Endothelial cell of umbilical vein (primary cell): ENCODE results near the gene MGAT4A. TPM values are rescaled to one million over a fixed set of nuclear protein-coding genes. Genes with fewer than 3 reads are reported as not detected.

Experiments used
- BruUV-seq: library from RNA; stranded (reverse); fragments of 400-500 nt; replicated peaks from 2 replicates; lab custom pipeline; 2021; lab: Mats Ljungman, UMichigan
- CTCF ChIA-PET: fragments of 300-600, 350-600 bp; sonication (Branson Sonifier 250); formaldehyde crosslinking; loops from one replicate; lab custom pipeline; 2021; ENCODE audit warnings: antibody characterized with exemption, inconsistent platforms; lab: Charles Lee
- POLR2A ChIA-PET: fragments of 300-600, 350-600 bp; sonication (Branson Sonifier 250); formaldehyde crosslinking; loops from one replicate; lab custom pipeline; 2021; ENCODE audit warnings: antibody characterized with exemption, inconsistent platforms; lab: Charles Lee
- DNase-seq: peaks from one replicate; pipeline ENCODE4 v3.0.0-alpha.2; 2011; ENCODE audit warnings: low read depth, low spot score
- FAIRE-seq: peaks from 2 replicates; lab custom pipeline; 2011; peaks lifted over from hg19 to GRCh38; lab: Jason Lieb, UNC
- H2AFZ ChIP-seq: 2 replicates; pipeline ENCODE4 v1.6.0; 2012; ENCODE audit warnings: low read depth, low read length, control low read depth, inconsistent platforms
- H3K27ac ChIP-seq: 2 replicates; pipeline ENCODE4 v1.5.1; 2011; ENCODE audit warnings: low read depth, mild to moderate bottlenecking, control low read depth, low read length, moderate library complexity; ENCODE audit not compliant: insufficient read depth
- H3K27me3 ChIP-seq, 2 experiments: 2 replicates each; pipeline versions ENCODE4 v1.6.0 to v1.6.1; 2011; ENCODE audit warnings: low read length in 2 of 2, mixed read lengths in 1 of 2; ENCODE audit not compliant: control insufficient read depth in 2 of 2, insufficient read depth in 2 of 2
- H3K36me3 ChIP-seq, 2 experiments: 2 replicates in 1 of 2; 3 replicates in 1 of 2; pipeline ENCODE4 v1.5.1; 2011; ENCODE audit warnings: low read length in 2 of 2, mild to moderate bottlenecking in 1 of 2, moderate library complexity in 1 of 2; ENCODE audit not compliant: control insufficient read depth in 2 of 2, insufficient read depth in 2 of 2; ENCODE audit errors: extremely low read depth in 1 of 2
- H3K4me1 ChIP-seq: 3 replicates; pipeline ENCODE4 v1.5.1; 2011; ENCODE audit warnings: mild to moderate bottlenecking, low read length; ENCODE audit not compliant: control insufficient read depth, insufficient read depth; ENCODE audit errors: extremely low read depth
- H3K4me2 ChIP-seq: 2 replicates; pipeline ENCODE4 v1.6.1; 2011; ENCODE audit warnings: low read length, control low read depth, mixed read lengths; ENCODE audit not compliant: insufficient read depth
- H3K4me3 ChIP-seq, 3 experiments: fragments of 200-600 bp in 1 of 3; sonication (generic), shearing (Covaris generic) in 1 of 3; replicated peaks in 1 of 3; 2 replicates each; pipeline ENCODE4 v1.5.1; 2011 to 2016; ENCODE audit warnings: control low read depth in 3 of 3, low read length in 3 of 3, mild to moderate bottlenecking in 2 of 3, inconsistent platforms in 1 of 3, low read depth in 1 of 3, moderate library complexity in 1 of 3; ENCODE audit not compliant: insufficient read depth in 1 of 3
- H3K79me2 ChIP-seq: 2 replicates; pipeline ENCODE4 v1.6.0; 2012; ENCODE audit warnings: low read length, inconsistent platforms; ENCODE audit not compliant: control insufficient read depth, insufficient read depth
- H3K9ac ChIP-seq: replicated peaks from 2 replicates; pipeline ENCODE3; 2011; ENCODE audit warnings: low read length, control low read depth; ENCODE audit not compliant: insufficient read depth; ENCODE audit errors: extremely low read depth
- H3K9me1 ChIP-seq: replicated peaks from 3 replicates; pipeline ENCODE4 v1.6.0; 2011; ENCODE audit warnings: mild to moderate bottlenecking, low read length; ENCODE audit not compliant: control insufficient read depth, insufficient read depth; ENCODE audit errors: extremely low read depth
- H3K9me3 ChIP-seq: replicated peaks from 2 replicates; pipeline ENCODE4 v1.5.1; 2012; ENCODE audit warnings: low read length, inconsistent platforms; ENCODE audit not compliant: control insufficient read depth, insufficient read depth
- H4K20me1 ChIP-seq: replicated peaks from 2 replicates; pipeline ENCODE3; 2011; ENCODE audit warnings: mild to moderate bottlenecking, low read length; ENCODE audit not compliant: control insufficient read depth, insufficient read depth; ENCODE audit errors: extremely low read depth
- EZH2 ChIP-seq: IDR thresholded peaks from 2 replicates; pipeline ENCODE4 v1.6.1; 2012; ENCODE audit warnings: borderline replicate concordance, low read depth, mild to moderate bottlenecking, moderate library complexity, low read length, inconsistent platforms; ENCODE audit not compliant: severe bottlenecking
- FOS ChIP-seq: IDR thresholded peaks from 2 replicates; pipeline ENCODE4 v1.6.1; 2011; ENCODE audit warnings: mild to moderate bottlenecking, low read length, moderate library complexity, borderline replicate concordance; ENCODE audit not compliant: insufficient read depth
- GATA2 ChIP-seq: IDR thresholded peaks from 2 replicates; pipeline ENCODE4 v1.7.0; 2011; ENCODE audit warnings: low read depth, mild to moderate bottlenecking, moderate library complexity, mixed read lengths, low read length; ENCODE audit not compliant: insufficient read length, insufficient read depth
- JUN ChIP-seq: IDR thresholded peaks from 2 replicates; pipeline ENCODE4 v1.6.1; 2011; ENCODE audit warnings: borderline replicate concordance, low read depth; ENCODE audit not compliant: insufficient read length, insufficient read depth
- MYC ChIP-seq: IDR thresholded peaks from one replicate; pipeline ENCODE4 v1.6.1; 2011; ENCODE audit warnings: mild to moderate bottlenecking, low read depth, low read length
- POLR2A ChIP-seq: IDR thresholded peaks from 2 replicates; pipeline ENCODE4 v1.6.1; 2012; ENCODE audit warnings: low read depth, mild to moderate bottlenecking, control low read depth, low read length
- POLR2AphosphoS5 ChIP-seq: IDR thresholded peaks from 2 replicates; pipeline ENCODE4 v1.6.1; 2012; ENCODE audit warnings: low read depth, mild to moderate bottlenecking, control low read depth, low read length, moderate library complexity; ENCODE audit not compliant: insufficient read depth
- dilution Hi-C: fragments of 300-500 bp; cut with MboI; formaldehyde crosslinking; loops from one replicate; pipeline ENCODE4 v1.15.0; 2019; ENCODE audit warnings: low sequenced_read_pairs; ENCODE audit not compliant: extremely low pct_ligation_motif_present
- intact Hi-C: fragments of 100-400 bp; cut with micrococcal nuclease; formaldehyde crosslinking; loops from one replicate; pipeline ENCODE4 v1.10.0; 2022
- polyA plus RNA-seq, 4 experiments: library from polyadenylated mRNA; depleted of rRNA in 3 of 4; stranded (reverse) in 3 of 4; unstranded in 1 of 4; fragments of >200 nt; gene quantifications; 2 replicates each; pipeline versions ENCODE4 v1.2.1 to v1.2.3, GENCODE V29; 2011 to 2012; ENCODE audit warnings: missing spikeins in 1 of 4
- total RNA-seq: library from RNA; stranded (reverse); gene quantifications from 2 replicates; pipeline ENCODE4 v1.2.3, GENCODE V29; 2021
- TF ChIP-seq, protein P1 (sequence below), 2 donors: IDR thresholded peaks; 1 replicate in 1 of 2; 2 replicates in 1 of 2; pipeline ENCODE4 v1.5.1; 2011; ENCODE audit warnings: low read length in 2 of 2, mild to moderate bottlenecking in 2 of 2, moderate library complexity in 2 of 2, control low read depth in 1 of 2, inconsistent platforms in 1 of 2, low read depth in 1 of 2; ENCODE audit not compliant: insufficient read depth in 1 of 2; ENCODE audit errors: extremely low read depth in 1 of 2
- TF ChIP-seq, protein P2 (sequence below): IDR thresholded peaks from 2 replicates; pipeline ENCODE4 v1.6.1; 2011; ENCODE audit not compliant: insufficient read depth, insufficient read length

Gene MGAT4A
- total and polyA plus RNA-seq, 2 donors (not counting 3 experiments of a cell fraction or from before 2014, with no cell fraction given) = 9.2 to 42.2 TPM

DNA sequence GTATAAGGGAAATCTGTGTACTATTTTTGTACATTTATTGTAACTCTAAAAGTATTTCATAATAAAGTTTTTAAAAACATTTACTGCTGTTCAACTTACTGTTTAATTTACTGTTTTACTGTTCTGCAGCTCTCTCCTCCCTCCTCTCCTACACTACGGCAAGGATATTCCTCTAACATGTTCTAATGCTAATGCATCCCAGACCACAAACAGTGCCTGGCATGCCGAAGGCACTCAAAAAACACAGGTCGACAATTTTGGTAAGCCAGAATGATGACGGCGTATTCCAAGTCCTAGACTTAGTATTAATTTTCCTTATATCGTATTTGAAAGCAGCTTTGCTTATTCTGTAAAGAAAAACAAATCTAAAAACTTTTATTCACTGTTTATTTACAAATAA, 13.3 kb downstream of the MGAT4A start:
- Histone ChIP-seq H3K4me1 (peaks cover 6% of the 10 kb centered on the region), H3K9me3 (no peaks in the 10 kb centered on the region), H3K4me2 (no peak overlapping the region), H4K20me1 (no peaks in the 10 kb centered on the region), H3K9me1 (no peaks in the 10 kb centered on the region), H3K4me3 (no peak overlapping the region), H3K27ac (no peak overlapping the region), H3K9ac (no peak overlapping the region), H3K27me3 (no peaks in the 10 kb centered on the region), H3K36me3 (peaks cover 0 to 7% of the 10 kb centered on the region in 2 experiments), H3K79me2 (peaks cover 66% of the 10 kb centered on the region), H2AFZ (no peak overlapping the region)
- no peak for TF ChIP-seq MYC
- TF ChIP-seq GATA2 = no peak
- TF ChIP-seq, protein P1, sequence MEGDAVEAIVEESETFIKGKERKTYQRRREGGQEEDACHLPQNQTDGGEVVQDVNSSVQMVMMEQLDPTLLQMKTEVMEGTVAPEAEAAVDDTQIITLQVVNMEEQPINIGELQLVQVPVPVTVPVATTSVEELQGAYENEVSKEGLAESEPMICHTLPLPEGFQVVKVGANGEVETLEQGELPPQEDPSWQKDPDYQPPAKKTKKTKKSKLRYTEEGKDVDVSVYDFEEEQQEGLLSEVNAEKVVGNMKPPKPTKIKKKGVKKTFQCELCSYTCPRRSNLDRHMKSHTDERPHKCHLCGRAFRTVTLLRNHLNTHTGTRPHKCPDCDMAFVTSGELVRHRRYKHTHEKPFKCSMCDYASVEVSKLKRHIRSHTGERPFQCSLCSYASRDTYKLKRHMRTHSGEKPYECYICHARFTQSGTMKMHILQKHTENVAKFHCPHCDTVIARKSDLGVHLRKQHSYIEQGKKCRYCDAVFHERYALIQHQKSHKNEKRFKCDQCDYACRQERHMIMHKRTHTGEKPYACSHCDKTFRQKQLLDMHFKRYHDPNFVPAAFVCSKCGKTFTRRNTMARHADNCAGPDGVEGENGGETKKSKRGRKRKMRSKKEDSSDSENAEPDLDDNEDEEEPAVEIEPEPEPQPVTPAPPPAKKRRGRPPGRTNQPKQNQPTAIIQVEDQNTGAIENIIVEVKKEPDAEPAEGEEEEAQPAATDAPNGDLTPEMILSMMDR (IDR thresholded peaks at IDR 0.05; ENCODE audit: extremely low read depth in 1 of 2, insufficient read depth in 1 of 2, low read depth in 1 of 2, low read length in 2 of 2) = no peak
- no peak for TF ChIP-seq POLR2AphosphoS5
- TF ChIP-seq POLR2A = no peak
- no peak for TF ChIP-seq JUN
- no peak for TF ChIP-seq EZH2
- TF ChIP-seq FOS = no peak
- TF ChIP-seq, protein P2, sequence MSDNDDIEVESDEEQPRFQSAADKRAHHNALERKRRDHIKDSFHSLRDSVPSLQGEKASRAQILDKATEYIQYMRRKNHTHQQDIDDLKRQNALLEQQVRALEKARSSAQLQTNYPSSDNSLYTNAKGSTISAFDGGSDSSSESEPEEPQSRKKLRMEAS = no peak
- DNase-seq (no peak), FAIRE-seq (no peak)
- CTCF ChIA-PET = interaction anchor here (0.9 to 1.8 kb wide), 2 partner anchors 10 to 68 kb away, joined by 4 to 5 read pairs; no protein-coding TSS in a partner anchor
- no TSS peak for BruUV-seq
- dilution Hi-C loops = no loop called here
- intact Hi-C loops = no loop called here
- POLR2A ChIA-PET = no interaction called here
